HAP-1 (cell line): ENCODE data around the gene MCAM.

Source experiments
- DNase-seq, 2 experiments: peaks; one replicate each; pipeline ENCODE4 v3.0.0-alpha.2; 2016 to 2020; ENCODE audit warnings: low spot score in 2 of 2
- H3K27me3 ChIP-seq: fragments of 250-450 bp; sonication (Bioruptor Pico); 2 replicates; pipeline ENCODE4 v1.5.1; 2020; ENCODE audit warnings: low read depth, mild to moderate bottlenecking, moderate library complexity
- H3K36me3 ChIP-seq: fragments of 250-450 bp; sonication (Bioruptor Pico); replicated peaks from 2 replicates; pipeline ENCODE4 v1.5.1; 2020; ENCODE audit warnings: mild to moderate bottlenecking
- H3K4me1 ChIP-seq: fragments of 250-450 bp; sonication (Bioruptor Pico); 2 replicates; pipeline ENCODE4 v1.5.1; 2020; ENCODE audit warnings: mild to moderate bottlenecking
- H3K4me3 ChIP-seq: fragments of 250-450 bp; sonication (Bioruptor Pico); 2 replicates; pipeline ENCODE4 v1.5.1; 2020; ENCODE audit warnings: mild to moderate bottlenecking, moderate library complexity
- H3K9me3 ChIP-seq: fragments of 250-450 bp; sonication (Bioruptor Pico); 2 replicates; pipeline ENCODE4 v1.5.1; 2020; ENCODE audit warnings: mild to moderate bottlenecking, moderate library complexity
- in situ Hi-C: fragments of 300-500 bp; cut with MboI; formaldehyde crosslinking; loops from 3 replicates; pipeline ENCODE4 v1.14.3; 2020; ENCODE audit warnings: low sequenced_read_pairs, inconsistent platforms, mixed read lengths

The MCAM gene

DNA sequence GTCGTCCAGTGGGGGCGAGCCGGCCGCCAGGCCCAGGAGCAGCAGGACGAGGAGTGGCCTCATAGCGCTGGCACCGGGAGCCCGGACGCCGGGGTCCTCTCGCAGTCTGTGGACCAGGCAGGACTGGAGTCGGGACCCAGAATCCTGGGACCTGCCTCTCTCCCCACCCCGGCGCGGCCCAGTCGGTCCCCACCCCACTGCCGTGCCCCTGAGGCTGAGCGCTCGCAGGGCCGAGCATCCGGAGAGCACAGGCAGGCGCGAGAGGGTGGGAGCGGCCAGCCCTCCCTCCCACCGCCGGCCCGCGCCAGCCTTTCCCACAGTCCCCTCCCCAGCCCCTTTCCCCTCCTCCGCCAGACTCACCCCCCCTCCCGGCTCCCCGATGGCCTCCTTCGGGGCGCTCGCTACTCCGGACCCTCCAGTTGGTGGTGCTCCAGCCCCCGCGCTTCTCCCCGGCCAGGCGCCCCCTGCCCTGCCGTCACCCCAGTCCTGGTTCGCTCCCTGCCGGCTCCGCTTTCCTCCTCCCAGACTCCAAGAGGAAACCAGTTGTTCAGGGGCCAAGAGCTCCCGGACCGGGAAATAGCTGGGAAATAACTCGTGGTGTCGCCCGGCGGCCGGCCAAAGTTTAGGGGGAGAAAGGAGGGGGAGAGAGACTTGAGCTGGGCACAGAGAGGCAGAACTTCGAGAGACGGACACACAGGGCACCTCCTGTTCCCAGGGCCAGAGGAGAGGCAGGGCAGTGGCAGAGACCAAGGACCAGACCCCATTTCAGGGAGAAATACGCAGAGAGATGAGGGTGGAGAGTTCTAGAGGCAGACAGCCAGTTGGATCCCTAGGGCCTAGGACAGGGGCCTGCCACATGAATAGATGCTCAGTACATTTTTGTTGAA lies 23.6 kb upstream of the MCAM start, which contains the start of gene C1QTNF5:
C1QTNF5 (minus strand) TSS at position 549 of the 887 bp plus-strand sequence; CDS start at position 63, 486 bp downstream.
- H3K27me3 ChIP-seq, result no peaks in the 10 kb centered on the region
- in situ Hi-C loops, result no loop called here
- no peak within 1 kb of the TSS for H3K4me3 ChIP-seq
- H3K4me1 ChIP-seq, result peaks cover 11% of the 10 kb centered on the region
- no peaks in the 10 kb centered on the region for H3K9me3 ChIP-seq
- H3K36me3 ChIP-seq, result peaks cover 14% of the 10 kb centered on the region
- no peak for DNase-seq

DNA sequence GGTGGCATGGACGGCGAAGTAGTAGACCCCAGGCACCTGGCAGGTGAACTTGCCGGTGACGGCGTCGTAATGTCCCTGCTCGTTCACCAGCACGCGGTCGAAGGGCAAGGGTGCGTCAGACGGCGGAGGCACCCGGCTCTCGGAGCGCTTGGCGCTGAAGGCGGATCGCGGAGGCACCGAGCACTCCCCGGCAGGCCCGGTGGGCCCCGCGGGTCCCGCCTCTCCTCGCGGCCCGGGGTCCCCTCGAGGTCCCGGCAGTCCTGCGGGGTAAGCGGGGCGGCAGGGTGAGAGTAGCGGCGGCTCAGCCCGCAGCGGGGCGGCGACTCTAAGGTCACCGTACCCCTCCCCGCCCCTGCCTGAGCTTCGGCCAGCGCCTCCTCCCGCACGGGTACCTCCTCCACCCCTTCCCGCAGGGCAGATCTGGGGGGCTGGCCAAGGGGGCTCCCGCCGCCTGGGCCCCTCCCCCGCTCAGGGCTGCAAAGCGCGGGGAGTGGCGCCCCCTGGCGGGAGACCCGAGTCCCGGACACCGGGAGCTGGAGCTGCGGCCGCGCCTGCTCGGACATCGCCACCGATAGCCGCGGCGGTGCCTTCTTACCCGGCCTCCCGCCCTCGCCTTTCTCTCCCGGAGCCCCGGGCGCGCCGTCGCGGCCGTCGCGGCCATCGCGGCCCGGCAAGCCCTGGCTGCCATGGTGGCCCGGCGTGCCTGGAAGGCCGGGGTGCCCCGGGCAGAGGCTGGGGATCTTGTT lies 22.8 kb upstream of the MCAM start:
- H3K4me3 ChIP-seq, result no peak overlapping the region

GRCh38 chr11:119338965-119339588 lies 22.1 kb upstream of the MCAM start:
- peaks cover 11% of the 10 kb centered on the region for H3K4me1 ChIP-seq
- no peaks in the 10 kb centered on the region for H3K9me3 ChIP-seq
- in situ Hi-C loops, result no loop called here
- H3K4me3 ChIP-seq, result no peak overlapping the region
- peaks cover 14% of the 10 kb centered on the region for H3K36me3 ChIP-seq
- no peak for DNase-seq
- no peaks in the 10 kb centered on the region for H3K27me3 ChIP-seq

More for the DNA sequence above, 22.8 kb upstream of the MCAM start:
- in situ Hi-C loops, result no loop called here
- no peaks in the 10 kb centered on the region for H3K27me3 ChIP-seq
- no peaks in the 10 kb centered on the region for H3K9me3 ChIP-seq
- DNase-seq, result no peak
- peaks cover 14% of the 10 kb centered on the region for H3K36me3 ChIP-seq
- H3K4me1 ChIP-seq, result peaks cover 11% of the 10 kb centered on the region

DNA sequence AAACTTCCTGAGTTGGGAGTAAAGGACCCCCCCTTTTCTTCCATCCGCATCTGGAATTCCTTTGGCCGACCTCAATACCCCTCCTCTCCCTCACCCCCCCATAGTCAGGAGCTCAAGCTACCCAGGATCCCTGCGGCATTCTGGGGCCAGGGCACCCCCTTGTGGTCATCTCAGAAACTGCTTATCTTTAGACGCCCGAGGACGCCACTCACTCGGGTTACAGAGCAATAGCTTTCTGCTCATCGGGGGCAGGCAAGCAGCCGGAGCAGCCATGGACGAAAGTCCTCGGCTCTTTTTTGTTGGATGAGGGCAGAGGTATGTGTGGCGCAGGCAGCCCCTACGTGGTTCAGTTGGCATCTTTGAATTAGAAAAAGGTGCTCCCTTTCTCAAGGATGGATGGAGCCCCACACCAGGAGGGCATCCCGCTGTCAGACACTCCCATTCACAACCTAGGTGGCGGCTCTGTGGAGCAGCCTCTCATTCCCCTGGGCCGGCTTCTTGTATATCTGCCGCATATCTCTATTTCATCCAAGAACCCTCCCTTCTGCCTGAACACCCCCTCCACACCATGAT lies 21.5 kb upstream of the MCAM start:
- in situ Hi-C loops, result no loop called here
- Histone ChIP-seq H3K4me1 (peaks cover 16% of the 10 kb centered on the region), H3K36me3 (peaks cover 14% of the 10 kb centered on the region), H3K4me3 (peak overlapping the region; percentile 13), H3K9me3 (no peaks in the 10 kb centered on the region), H3K27me3 (no peaks in the 10 kb centered on the region)
- DNase-seq, result peak; percentile 62 to 85

- peak; percentile 40 to 69 for DNase-seq
- Histone ChIP-seq H3K4me3 (peak overlapping the region; percentile 13), H3K36me3 (peaks cover 14% of the 10 kb centered on the region), H3K9me3 (no peaks in the 10 kb centered on the region), H3K4me1 (peaks cover 22% of the 10 kb centered on the region), H3K27me3 (no peaks in the 10 kb centered on the region)
- in situ Hi-C loops, result no loop called here
Observed at GRCh38 chr11:119337581-119338317, 20.8 kb upstream of the MCAM start.

GRCh38 chr11:119336744-119337469 lies 20.0 kb upstream of the MCAM start:
- Histone ChIP-seq H3K27me3 (no peaks in the 10 kb centered on the region), H3K9me3 (no peaks in the 10 kb centered on the region), H3K4me1 (peaks cover 28% of the 10 kb centered on the region), H3K4me3 (no peak overlapping the region), H3K36me3 (peaks cover 14% of the 10 kb centered on the region)
- no peak for DNase-seq
- in situ Hi-C loops, result no loop called here

- in situ Hi-C loops, result no loop called here
- H3K27me3 ChIP-seq, result no peaks in the 10 kb centered on the region
- no peaks in the 10 kb centered on the region for H3K9me3 ChIP-seq
- peaks cover 33% of the 10 kb centered on the region for H3K4me1 ChIP-seq
- H3K36me3 ChIP-seq, result peaks cover 14% of the 10 kb centered on the region
- DNase-seq, result no peak
- no peak overlapping the region for H3K4me3 ChIP-seq
Observed at GRCh38 chr11:119335655-119336543, 19.0 kb upstream of the MCAM start.

DNA sequence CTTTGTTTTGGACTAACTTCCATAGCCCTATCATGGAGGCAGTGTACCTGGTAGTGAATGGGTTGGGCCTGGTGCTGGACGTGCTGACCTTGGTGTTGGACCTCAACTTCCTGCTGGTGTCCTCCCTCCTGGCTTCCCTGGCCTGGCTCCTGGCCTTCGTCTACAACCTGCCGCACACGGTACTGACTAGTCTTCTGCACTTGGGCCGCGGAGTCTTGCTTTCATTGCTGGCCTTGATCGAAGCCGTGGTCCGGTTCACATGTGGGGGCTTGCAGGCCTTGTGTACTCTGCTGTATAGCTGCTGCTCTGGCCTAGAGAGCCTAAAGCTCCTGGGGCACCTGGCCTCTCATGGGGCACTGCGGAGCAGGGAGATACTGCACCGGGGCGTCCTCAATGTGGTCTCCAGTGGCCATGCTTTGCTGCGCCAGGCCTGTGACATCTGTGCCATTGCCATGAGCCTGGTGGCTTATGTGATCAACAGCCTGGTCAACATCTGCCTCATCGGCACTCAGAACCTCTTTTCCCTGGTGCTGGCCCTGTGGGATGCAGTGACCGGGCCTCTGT lies 18.2 kb upstream of the MCAM start:
- in situ Hi-C loops, result no loop called here
- Histone ChIP-seq H3K4me1 (peaks cover 33% of the 10 kb centered on the region), H3K9me3 (no peaks in the 10 kb centered on the region), H3K27me3 (no peaks in the 10 kb centered on the region), H3K4me3 (peak overlapping the region; percentile 83), H3K36me3 (peaks cover 14% of the 10 kb centered on the region)
- no peak for DNase-seq

GRCh38 chr11:119334174-119334930 lies 17.4 kb upstream of the MCAM start, which contains the start of gene RNF26:
Gene RNF26, plus strand, starts transcription at chr11:119334527. Its CDS starts 596 bp downstream, at chr11:119335123.
- H3K4me1 ChIP-seq, result peaks cover 33% of the 10 kb centered on the region
- H3K36me3 ChIP-seq, result peaks cover 14% of the 10 kb centered on the region
- peak; percentile 97 for DNase-seq
- in situ Hi-C loops, result no loop called here
- peak within 1 kb of the TSS; percentile 83 for H3K4me3 ChIP-seq
- no peaks in the 10 kb centered on the region for H3K27me3 ChIP-seq
- H3K9me3 ChIP-seq, result no peaks in the 10 kb centered on the region

DNA sequence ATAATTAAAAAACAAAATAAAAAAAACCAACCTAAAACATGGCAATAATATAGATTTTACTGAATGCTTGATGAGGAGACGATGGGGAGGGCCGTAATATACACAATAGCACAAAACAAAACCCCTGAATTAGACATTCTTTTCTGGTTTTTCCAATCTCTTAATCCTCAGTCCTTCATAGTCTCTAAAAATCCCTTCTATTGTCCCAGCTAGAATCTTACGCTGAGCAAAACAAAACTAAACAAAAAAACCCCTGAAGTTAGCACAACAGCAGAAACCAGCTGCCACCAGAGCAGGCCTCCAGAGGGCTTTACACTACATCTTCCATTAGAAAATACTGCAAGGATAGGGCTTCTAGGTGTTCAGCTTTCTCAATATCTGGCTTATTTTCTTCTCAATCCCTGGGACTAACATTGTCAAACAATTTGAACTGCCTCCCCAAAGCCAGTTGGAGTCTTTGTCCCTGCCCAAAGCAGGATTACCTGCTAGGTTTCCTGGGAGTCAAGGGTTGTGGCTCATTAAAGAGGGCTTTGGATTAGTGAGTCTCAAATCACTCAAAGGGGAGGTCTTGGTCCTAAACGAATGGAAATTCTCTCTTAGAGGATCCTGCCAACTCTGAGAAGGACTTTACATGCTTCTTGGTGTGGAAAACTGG lies 15.3 kb upstream of the MCAM start:
- Histone ChIP-seq H3K27me3 (no peaks in the 10 kb centered on the region), H3K36me3 (peaks cover 11% of the 10 kb centered on the region), H3K4me3 (no peak overlapping the region), H3K4me1 (peaks cover 23% of the 10 kb centered on the region), H3K9me3 (no peaks in the 10 kb centered on the region)
- in situ Hi-C loops, result no loop called here
- peak; percentile 67 to 91 for DNase-seq

- Histone ChIP-seq H3K4me3 (no peak overlapping the region), H3K27me3 (no peaks in the 10 kb centered on the region), H3K36me3 (no peaks in the 10 kb centered on the region), H3K9me3 (no peaks in the 10 kb centered on the region), H3K4me1 (peaks cover 23% of the 10 kb centered on the region)
- in situ Hi-C loops, result no loop called here
- DNase-seq, result no peak
Observed at GRCh38 chr11:119330237-119330636, 13.3 kb upstream of the MCAM start.
